Retina (tissue), 1 donor: ENCODE measurements around the gene ZNF791.
"Not testable (repeated sequence)": the region's sequence is repeated elsewhere in the genome, so short reads cannot be mapped to it uniquely, and the experiment has no call there.

Experiments used
- DNase-seq: peaks from one replicate; pipeline ENCODE4 v3.0.0-alpha.2; 2016

ZNF791 gene

GRCh38 chr19:12668346-12668745, 57.6 kb downstream of the ZNF791 start:
- no peak for DNase-seq

DNA sequence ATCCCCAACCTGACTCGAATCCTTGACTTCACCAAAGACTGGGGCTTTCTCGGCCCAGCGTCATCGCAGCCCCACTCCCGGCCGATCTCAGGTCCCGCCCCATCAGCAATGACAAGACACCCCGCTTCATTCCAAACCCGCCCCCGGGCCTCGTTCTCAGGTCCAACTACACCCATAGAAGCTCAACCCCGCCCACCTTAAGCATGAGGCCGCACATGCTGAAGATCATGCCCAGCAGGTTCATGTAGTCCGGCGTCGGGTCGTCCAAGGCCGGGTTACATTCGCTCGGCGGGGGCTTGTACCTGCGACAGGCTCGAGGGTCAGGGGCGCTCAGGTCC, 58.2 kb downstream of the ZNF791 start:
- no peak for DNase-seq

- DNase-seq = peak; percentile 97
Observed at GRCh38 chr19:12669270-12670158, 58.8 kb downstream of the ZNF791 start.

GRCh38 chr19:12670159-12670928, 59.6 kb downstream of the ZNF791 start:
- DNase-seq = no peak

DNA sequence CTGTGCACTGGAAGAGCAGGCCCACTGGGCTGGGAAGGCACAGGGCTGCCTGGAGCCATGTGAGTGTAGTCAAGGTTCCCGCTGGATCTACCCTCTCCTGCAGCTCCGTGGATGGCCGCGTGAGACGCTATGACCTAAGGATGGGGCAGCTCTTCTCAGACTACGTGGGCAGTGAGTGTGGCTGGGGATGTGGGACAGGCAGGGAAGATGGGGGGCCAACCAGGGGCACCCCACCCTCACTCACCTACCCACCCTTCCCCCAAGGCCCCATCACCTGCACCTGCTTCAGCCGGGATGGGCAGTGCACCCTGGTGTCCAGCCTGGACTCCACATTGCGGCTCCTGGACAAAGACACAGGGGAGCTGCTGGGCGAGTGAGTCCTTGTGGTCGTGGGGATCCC, 62.0 kb downstream of the ZNF791 start:
- no peak for DNase-seq

- no peak for DNase-seq
Observed at GRCh38 chr19:12675399-12675798, 64.7 kb downstream of the ZNF791 start.

DNA sequence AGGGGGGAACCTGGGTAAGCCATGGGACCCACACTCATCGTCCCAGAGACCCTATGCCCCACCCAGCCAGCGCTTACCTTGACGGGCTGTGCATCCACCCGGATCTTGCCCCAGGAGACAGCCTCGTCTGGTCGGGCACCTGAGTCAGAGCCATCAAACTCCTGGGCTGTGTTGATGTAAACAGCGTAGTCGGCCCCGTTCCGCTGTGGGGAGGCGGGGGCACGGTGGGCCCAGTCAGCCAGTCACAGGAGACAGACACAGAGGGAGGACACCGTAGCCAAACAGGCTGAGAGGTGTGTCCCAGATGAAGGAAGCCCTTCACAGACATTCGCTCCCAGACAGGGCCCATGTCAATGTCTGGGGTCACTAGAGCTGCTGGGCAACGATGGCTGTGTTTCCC, 65.2 kb downstream of the ZNF791 start:
- DNase-seq = no peak

DNA sequence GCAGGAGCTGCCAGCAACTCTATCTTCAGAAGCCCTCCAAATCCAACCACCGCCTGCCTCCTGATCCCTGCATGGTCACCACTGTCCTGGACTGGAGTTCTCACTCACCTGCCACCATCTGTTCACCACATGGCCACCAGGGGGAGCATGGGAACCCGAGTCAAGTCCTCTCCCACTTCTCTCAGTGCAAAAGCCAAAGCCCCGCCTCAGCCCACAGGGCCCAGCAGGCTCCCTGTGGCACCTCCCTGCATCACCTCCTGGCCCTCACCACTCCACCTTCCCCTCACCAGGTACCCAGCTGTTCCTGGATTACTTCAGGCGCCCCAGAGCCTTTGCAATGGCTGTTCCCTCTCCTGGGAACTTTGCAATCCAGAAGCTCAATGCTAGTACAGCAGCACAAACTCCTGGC, 65.7 kb downstream of the ZNF791 start:
- DNase-seq = peak; percentile 71

DNA sequence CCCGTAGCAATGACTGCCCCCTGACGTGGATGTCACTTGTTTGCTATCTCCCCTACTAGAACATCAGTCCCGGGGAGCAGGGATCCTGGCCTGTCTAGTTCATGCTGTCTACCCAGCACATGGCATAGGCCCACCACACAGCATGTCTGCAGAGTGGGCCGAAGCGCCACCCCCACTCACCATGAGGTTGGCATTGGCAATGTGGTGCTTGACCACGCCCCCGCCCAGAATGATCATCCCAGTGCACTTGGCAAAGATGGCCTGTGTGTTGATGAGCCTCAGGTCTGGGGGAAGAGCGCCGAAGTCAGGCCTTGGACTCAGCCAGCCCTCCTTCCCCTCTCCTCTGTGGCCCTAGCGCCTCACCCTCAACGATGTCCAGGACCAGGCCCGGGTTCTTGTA, 66.2 kb downstream of the ZNF791 start:
- no peak for DNase-seq

DNA sequence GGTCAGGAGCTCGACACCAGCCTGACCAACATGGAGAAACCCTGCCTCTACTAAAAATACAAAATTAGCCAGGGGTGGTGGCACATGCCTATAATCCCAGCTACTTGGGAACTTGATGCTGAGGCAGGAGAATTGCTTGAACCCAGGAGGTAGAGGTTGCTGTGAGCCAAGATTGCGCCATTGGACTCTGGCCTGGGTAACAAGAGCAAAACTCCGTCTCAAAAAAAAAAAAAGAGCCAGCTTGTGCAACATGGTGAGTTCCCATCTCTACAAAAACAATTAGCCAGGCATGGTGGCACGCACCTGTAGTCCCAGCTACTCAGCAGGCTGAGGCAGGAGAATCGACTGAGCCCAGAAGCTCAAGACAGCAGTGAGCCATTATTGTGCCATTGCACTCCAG, 67.3 kb downstream of the ZNF791 start:
- not testable (repeated sequence) for DNase-seq

GRCh38 chr19:12680034-12680433, 69.3 kb downstream of the ZNF791 start:
- no peak for DNase-seq

DNA sequence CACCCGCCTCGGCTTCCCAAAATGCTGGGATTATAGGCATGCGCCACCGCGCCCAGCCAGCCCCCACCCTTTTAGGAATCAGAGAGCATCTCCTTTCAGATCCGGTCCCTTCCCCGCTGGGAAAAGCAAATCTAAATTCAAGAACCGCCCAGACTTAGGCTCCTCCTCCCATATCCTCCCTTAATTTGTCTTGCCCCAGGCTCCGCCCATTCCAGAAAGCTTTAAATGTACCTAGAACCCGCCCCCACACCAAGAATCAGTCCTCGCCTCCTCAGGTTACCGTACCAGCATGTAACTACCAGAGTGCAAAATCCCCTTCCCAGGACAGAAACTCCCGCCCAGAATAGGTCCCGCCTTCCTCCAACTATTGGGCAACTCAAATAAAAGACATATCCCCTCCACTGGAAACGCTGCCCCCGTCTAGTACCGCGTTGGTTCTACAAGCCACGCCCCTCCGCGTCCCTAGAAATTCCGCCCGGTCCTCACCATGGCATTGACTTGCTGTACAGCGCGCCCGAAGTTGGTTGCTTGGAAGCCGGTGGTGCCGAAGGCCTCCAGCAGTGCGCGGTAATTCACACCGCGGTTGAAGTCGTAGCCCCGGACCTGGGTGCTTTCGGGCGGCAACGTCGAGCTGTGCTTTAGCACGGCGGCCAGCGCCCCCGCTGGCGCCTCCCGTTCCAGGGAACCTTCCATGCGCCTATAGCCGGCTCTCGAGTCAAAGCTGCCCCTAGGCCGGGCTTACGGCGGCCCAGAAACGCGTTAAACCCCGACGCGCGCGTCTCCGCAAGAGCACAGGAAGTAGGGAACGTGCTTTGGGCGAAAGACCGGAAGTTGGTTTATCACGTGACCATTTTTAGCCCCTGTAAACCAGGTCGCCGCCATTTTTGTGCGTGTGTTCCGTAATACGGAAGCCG, 70.6 kb downstream of the ZNF791 start, which contains the start of gene DHPS:
TSS of gene DHPS (minus strand) at position 807 of the 914 bp plus-strand sequence. CDS start at position 693, 114 bp downstream.
- peak; percentile 97 for DNase-seq
